Omental fat pad (tissue), 4 donors: ENCODE results near the gene MPLKIP. TPM values are rescaled to one million over a fixed set of nuclear protein-coding genes. Genes with fewer than 3 reads are reported as not detected.
"Not testable (repeated sequence)": the region's sequence is repeated elsewhere in the genome, so short reads cannot be mapped to it uniquely, and the experiment has no call there.

Experiments used
- ATAC-seq: fragments of 150-250 bp; one replicate; pipeline ENCODE4 v1.9.1; 2016; ENCODE audit warnings: mild to moderate bottlenecking, moderate library complexity; ENCODE audit not compliant: low FRiP score
- DNase-seq: peaks from one replicate; pipeline ENCODE4 v3.0.0-alpha.2; 2019; ENCODE audit warnings: low spot score
- total RNA-seq, 4 donors: library from RNA; depleted of rRNA; stranded (reverse); fragments of >200 nt; gene quantifications; one replicate each; pipeline ENCODE4 v1.1.0, GENCODE V29; 2016
- TF ChIP-seq, protein P1 (sequence below), 3 donors: fragments of 450-650 bp; IDR thresholded peaks; one replicate each; pipeline ENCODE4 v1.5.1; 2016 to 2017; ENCODE audit warnings: antibody characterized with exemption in 3 of 3, mild to moderate bottlenecking in 3 of 3, moderate library complexity in 2 of 3

The MPLKIP gene
- total RNA-seq, 4 donors from 2014 or later: 22.2 to 36.1 (median 32.6) TPM

- TF ChIP-seq, protein P1, sequence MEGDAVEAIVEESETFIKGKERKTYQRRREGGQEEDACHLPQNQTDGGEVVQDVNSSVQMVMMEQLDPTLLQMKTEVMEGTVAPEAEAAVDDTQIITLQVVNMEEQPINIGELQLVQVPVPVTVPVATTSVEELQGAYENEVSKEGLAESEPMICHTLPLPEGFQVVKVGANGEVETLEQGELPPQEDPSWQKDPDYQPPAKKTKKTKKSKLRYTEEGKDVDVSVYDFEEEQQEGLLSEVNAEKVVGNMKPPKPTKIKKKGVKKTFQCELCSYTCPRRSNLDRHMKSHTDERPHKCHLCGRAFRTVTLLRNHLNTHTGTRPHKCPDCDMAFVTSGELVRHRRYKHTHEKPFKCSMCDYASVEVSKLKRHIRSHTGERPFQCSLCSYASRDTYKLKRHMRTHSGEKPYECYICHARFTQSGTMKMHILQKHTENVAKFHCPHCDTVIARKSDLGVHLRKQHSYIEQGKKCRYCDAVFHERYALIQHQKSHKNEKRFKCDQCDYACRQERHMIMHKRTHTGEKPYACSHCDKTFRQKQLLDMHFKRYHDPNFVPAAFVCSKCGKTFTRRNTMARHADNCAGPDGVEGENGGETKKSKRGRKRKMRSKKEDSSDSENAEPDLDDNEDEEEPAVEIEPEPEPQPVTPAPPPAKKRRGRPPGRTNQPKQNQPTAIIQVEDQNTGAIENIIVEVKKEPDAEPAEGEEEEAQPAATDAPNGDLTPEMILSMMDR (IDR thresholded peaks at IDR 0.05): no peak
- ATAC-seq: no peak
- DNase-seq: no peak
Measured at GRCh38 chr7:40165216-40165615, 30.8 kb upstream of the MPLKIP start.

DNA sequence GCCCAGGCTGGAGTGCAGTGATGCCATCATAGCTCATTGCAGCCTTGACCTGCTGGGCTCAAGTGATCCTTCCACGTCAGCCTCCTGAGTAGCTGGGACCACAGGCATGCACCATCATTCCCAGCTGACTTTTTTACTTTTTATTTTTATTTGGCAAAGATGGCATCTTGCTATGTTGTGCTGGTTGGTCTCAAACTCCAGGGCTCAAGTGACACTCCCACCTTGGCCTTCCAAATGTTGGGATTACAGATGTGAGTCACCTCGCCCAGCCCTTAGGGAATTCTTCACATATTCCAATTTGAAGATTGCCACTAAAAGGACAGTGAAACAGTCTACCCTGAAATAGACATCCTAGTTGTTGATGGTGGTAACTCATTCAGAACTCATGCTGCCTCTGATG, 28.1 kb upstream of the MPLKIP start:
- ATAC-seq (no peak), DNase-seq (no peak)
- TF ChIP-seq, protein P1 (IDR thresholded peaks at IDR 0.05): no peak

GRCh38 chr7:40156988-40157387, 22.6 kb upstream of the MPLKIP start:
- ATAC-seq (no peak), DNase-seq (no peak)
- TF ChIP-seq, protein P1 (IDR thresholded peaks at IDR 0.05): no peak

- ATAC-seq (no peak), DNase-seq (no peak)
- TF ChIP-seq, protein P1 (IDR thresholded peaks at IDR 0.05): no peak
Measured at GRCh38 chr7:40151504-40151903, 17.1 kb upstream of the MPLKIP start.

DNA sequence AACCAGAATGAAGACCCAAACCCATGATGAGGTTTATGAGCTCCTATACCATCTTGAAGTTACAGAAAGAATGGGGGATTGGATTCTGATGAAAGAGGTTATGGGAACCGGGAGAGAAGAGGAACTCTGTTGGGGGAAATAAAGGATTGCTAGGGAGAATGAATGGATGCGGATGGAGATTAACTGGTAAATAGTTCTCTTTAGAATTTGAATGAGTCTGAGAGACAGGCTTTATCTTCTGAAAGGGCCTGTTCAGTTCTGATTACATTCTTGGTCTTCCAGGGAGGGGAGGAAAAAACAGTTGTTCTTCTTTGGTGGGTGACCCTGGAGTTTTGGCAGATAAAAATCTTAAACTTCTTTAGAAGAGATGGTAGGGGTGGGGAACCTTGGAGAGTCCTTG, 14.2 kb upstream of the MPLKIP start:
- DNase-seq (no peak), ATAC-seq (no peak)
- TF ChIP-seq, protein P1 (IDR thresholded peaks at IDR 0.05): no peak

DNA sequence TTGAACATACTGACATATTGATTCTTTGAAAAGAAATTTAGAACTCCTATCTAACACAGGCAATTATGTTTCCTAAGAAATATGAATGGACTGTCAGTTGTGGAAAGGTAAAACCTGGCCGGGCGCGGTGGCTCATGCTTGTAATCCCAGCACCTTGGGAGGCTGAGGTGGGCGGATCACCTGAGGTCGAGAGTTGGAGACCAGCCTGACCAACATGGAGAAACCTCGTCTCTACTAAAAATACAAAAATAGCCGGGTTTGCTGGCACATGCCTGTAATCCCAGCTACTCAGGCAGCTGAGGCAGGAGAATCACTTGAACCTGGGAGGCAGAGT, 13.8 kb upstream of the MPLKIP start:
- DNase-seq, ATAC-seq: not testable (repeated sequence)

- no peak for DNase-seq
- TF ChIP-seq, protein P1 (IDR thresholded peaks at IDR 0.05): no peak
- ATAC-seq: no peak
Measured at GRCh38 chr7:40147371-40148246, 13.2 kb upstream of the MPLKIP start.

- not testable (repeated sequence) for DNase-seq
Measured at GRCh38 chr7:40145596-40146130, 11.2 kb upstream of the MPLKIP start.

DNA sequence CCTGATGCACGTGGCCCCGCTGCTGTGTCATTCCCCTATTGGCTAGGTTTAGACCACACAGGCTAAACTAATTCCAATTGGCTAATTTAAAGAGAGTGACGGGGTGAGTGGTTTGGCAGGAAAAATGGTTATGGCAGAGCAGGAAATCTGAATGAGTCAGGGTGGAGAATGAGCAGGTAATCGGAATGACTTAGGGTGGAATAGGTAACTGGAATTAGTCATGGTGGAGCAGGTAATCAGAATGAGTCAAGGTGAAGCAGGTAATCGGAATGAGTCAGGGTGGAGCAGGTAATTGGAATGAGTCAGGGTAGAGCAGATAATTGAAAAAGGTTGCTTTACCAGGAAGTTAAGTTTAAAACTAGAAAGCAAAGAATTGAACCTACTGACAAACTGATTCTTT, 7.5 kb upstream of the MPLKIP start:
- not testable (repeated sequence) for ATAC-seq, DNase-seq

More at GRCh38 chr7:40145596-40146130, 11.2 kb upstream of the MPLKIP start:
- ATAC-seq: not testable (repeated sequence)

GRCh38 chr7:40139891-40140290, 5.5 kb upstream of the MPLKIP start:
- ATAC-seq, DNase-seq: not testable (repeated sequence)
